Gastrocnemius medialis (tissue), 4 donors: ENCODE results near the gene CGB7.
A peak's percentile ranks its signal among the peaks of the same experiment; 100 is the strongest.
"Not testable (repeated sequence)": the region's sequence is repeated elsewhere in the genome, so short reads cannot be mapped to it uniquely, and the experiment has no call there.

Source experiments
- CTCF ChIP-seq, 5 experiments: fragments of 450-650 bp in 3 of 5; fragments of 200-600 bp in 2 of 5; sonication (generic) in 2 of 5; IDR thresholded peaks in 4 of 5; conservative IDR thresholded peaks in 1 of 5; 1 replicate in 4 of 5; 2 replicates in 1 of 5; pipeline ENCODE4 v1.5.1; 2016 to 2019; ENCODE audit warnings: antibody characterized with exemption in 5 of 5, mild to moderate bottlenecking in 3 of 5, moderate library complexity in 3 of 5
- POLR2A ChIP-seq, 2 donors: fragments of 450-650 bp; IDR thresholded peaks; one replicate each; pipeline ENCODE4 v1.6.1; 2017; ENCODE audit warnings: antibody characterized with exemption in 2 of 2, mild to moderate bottlenecking in 2 of 2, moderate library complexity in 2 of 2

- peak; percentile 67 to 84 (median 80) for TF ChIP-seq CTCF (IDR thresholded peaks at IDR 0.05 in 4 of 5, conservative IDR thresholded peaks at IDR 0.05 in 1 of 5)
- TF ChIP-seq POLR2A (IDR thresholded peaks at IDR 0.05), result not testable (repeated sequence)
These were observed 17.3 kb upstream of the CGB7 start for GRCh38 chr19:49074869-49075268.
